ENCODE measurements around the gene YRDC. TPM values are rescaled to one million over a fixed set of nuclear protein-coding genes. Genes with fewer than 3 reads are reported as not detected.

The YRDC gene
- total RNA-seq, result 13.0 and 17.8 TPM in 2 replicates

DNA sequence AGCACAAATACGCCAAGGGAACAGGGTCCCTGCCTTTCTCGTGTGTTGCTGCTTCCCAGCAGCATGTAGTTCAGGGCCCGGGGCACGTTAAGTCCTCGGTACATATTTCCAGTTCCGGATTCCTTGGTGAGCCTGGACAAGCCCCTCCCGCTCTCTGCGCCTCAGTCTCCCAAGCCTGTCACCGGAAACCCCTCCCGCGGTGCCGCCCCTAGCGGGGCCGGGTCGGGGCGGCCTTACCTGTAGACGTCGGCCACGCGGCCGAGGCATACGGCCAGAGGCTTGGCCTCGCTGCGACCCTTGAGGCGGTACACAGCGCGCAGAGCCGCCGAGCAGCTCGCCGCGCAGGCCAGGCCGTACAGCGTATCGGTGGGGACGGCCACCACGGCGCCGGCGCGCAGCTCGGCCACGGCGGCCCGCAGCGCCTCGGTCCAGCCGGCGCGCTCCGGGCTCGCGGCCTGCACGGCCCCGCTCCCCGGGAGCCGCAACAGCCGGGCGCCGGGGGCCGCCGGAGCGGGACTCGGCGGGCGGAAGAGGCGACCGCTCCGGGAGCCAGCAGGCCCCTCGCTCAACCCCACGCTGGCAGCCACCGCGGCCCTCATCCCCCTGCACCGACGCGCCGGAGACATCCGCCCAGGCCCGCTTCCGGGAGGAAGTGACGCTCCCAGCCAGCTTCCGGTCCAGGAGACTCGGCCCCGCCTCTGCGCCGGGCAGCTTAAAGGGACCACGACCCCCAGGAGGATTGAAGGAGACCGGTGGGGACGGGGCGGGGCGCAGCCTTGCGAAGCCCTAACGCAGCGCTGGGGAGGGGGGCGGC lies at the start of gene YRDC, which contains the start of gene C1orf122:
Gene YRDC, minus strand, starts transcription at position 654 of the 814 bp plus-strand sequence. Its CDS starts 28 bp downstream, at position 626.
Gene C1orf122, plus strand, starts transcription at position 236 of the 814 bp plus-strand sequence. CDS start 615 bp downstream, outside the sequence.
- peak; percentile 86 to 96 for DNase-seq (ENCODE audit: low read depth in 2 of 2)

GRCh38 chr1:37854406-37854805 lies 46.4 kb upstream of the YRDC start:
- no peak for DNase-seq (ENCODE audit: low read depth in 2 of 2)

GRCh38 chr1:37853157-37853556 lies 45.1 kb upstream of the YRDC start:
- DNase-seq (ENCODE audit: low read depth in 2 of 2), result no peak

DNA sequence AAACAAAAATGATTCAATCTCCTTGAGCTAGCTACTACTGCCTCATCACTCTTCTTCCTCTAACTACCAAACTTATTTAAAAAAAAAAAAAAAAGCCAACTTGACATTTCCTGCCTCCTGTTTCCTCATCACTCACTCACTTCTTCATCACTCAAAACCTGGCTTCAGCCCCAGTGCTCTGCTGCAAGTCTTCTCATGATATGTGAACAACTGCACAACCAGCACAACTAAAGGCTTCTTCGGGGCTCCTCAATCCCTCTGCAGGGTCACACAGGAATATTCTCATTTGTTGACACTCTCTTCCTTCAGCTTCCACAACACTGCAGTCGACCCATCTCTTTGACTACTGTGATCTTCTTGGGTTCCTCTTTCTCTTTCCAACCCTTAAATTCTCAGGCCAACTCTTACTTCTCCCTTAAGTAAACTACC lies 43.8 kb upstream of the YRDC start:
- DNase-seq (ENCODE audit: low read depth in 2 of 2), result peak in 1 of 2 donors; percentile 37

GRCh38 chr1:37851262-37851661 lies 43.3 kb upstream of the YRDC start:
- DNase-seq (ENCODE audit: low read depth in 2 of 2), result no peak

- peak in 1 of 2 donors; percentile 6 for DNase-seq (ENCODE audit: low read depth in 2 of 2)
Observed at GRCh38 chr1:37850352-37850955, 42.4 kb upstream of the YRDC start.

- no peak for DNase-seq (ENCODE audit: low read depth in 2 of 2)
Observed at GRCh38 chr1:37849480-37849879, 41.5 kb upstream of the YRDC start.

DNA sequence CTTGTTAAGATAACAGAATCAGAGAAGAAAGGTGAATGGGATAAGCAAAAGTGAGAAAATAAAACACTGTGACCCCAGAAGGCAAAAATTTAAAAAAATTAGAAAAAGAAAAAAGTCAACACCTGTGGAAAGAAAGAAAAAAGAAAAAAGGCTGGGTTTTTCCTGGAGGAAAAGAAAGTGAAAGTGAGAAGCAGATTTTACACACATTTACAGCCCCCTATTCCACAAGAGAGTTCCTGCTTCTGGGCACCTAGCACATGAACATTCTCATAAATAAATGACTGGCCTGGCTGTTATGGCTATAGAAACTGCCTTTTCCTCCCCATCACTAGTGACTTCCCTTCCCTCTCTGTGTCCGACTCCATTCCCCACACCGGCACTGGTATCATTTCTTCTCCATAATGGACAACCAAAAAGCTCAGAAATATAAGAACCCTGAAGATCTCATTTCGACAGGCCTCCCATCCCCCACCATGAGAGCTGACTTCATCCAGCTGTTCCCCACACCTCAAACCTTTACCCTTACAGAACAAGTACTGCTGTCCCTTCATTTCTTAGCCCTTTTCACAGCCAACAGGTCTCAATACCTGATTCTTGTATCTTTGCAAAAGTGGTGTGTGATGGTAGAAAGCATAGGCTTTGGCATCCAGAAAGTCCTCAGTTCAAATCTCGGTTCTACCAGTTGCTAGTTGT lies 38.8 kb upstream of the YRDC start:
- no peak for DNase-seq (ENCODE audit: low read depth in 2 of 2)

DNA sequence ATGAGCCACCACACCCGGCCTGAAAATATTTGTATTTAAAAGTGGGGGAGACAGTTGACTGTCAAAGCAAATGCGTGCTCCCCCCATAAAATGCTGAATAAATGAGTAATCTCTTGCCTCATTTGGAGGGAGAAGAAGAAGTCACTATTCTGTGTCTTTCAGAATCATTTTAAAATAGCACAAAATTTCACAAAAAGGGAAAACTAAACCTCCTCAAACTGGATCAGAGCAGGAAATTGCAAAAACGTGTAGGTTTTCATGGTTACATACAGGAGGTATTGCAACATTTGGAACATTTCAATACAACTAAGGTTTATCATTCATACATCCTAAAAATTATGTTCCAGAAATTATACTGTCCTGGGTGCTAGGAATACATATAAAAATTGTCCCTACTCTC lies 37.8 kb upstream of the YRDC start:
- DNase-seq (ENCODE audit: low read depth in 2 of 2), result no peak

DNA sequence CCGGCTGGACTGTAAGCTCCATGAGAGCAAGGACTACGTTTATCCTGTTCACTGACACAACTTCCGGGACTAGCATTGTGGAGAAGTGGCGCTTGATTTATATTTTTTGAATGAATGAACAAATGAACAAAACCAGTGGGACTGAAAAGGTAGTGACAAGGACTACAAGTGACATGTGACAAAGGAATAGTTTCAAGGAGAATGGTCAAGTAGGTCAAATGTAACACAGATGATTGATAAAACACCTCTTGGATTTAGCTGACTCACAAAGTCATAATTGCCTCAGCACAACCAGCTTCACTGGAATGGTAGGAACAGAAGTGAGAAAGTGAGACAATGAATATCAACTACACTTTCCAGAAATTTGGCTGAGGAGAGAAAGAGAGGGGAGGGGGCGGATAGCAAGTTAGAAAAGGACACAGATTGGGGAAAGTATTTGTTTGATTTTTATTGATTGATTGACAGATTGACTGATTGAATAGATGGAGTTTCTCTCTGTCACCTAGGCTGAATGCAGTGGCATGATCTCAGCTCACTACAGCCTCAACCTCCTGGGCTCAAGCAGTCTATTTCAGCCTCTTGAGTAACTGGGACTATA lies 37.1 kb upstream of the YRDC start:
- no peak for DNase-seq (ENCODE audit: low read depth in 2 of 2)

DNA sequence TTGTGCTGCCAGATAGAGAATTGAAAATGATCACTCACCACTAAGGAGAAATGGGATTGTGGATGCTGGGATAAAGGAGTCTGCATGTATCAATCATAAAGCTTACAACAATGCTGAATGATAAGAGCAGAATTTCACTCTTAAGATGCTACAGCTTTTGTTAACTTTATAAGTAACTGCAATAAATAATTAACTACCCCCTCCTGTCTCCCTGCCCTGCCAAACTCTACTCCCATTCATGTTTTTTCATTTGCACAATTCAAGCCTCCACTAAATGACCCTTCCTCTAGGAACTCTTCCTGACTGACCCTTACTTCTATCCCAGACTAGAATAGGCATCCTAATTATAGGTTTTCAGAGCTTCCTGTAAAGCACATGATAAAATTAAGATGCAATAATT lies 36.5 kb upstream of the YRDC start:
- DNase-seq (ENCODE audit: low read depth in 2 of 2), result no peak

DNA sequence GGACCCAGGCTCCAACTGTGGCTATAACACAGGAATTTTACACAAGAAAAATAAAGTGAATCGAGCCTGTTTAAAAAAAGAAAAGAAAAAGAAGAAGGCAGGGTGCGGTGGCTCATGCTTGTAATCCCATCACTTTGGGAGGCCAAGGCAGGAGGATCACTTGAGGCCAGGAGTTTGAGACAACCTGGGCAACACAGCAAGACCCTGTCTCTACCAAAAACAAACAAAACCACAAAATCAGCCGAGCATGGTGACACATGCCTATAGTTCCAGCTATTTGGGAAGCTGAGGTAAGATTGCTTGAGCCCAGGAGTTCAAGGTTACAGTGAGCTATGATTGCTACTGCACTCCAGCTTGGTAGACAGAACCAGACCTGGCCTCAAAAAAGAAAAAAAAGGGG lies 33.6 kb upstream of the YRDC start:
- no peak for DNase-seq (ENCODE audit: low read depth in 2 of 2)

DNA sequence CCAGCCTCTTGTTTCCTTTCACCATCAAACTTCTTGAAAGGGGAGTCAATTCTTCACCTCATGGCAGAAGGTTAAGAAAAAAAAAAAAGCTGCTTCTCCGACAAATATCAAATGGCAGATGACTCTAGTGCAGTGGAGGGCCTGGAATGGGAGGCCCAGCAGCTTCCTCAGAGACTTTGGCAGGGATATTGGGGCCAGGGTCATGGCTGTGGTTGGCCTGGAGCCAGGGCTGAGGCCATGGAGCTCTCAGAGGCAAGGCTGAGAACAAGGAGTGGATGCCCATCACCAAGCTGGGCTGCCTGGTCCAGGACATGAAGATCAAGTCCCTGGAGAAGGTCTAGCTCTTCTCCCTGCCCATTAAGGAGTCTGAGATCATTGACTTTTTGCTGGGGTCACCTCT lies 32.7 kb upstream of the YRDC start:
- no peak for DNase-seq (ENCODE audit: low read depth in 2 of 2)

- DNase-seq (ENCODE audit: low read depth in 2 of 2), result no peak
Observed at GRCh38 chr1:37839676-37840075, 31.7 kb upstream of the YRDC start.

- no peak for DNase-seq (ENCODE audit: low read depth in 2 of 2)
Observed at GRCh38 chr1:37836788-37837187, 28.8 kb upstream of the YRDC start.

DNA sequence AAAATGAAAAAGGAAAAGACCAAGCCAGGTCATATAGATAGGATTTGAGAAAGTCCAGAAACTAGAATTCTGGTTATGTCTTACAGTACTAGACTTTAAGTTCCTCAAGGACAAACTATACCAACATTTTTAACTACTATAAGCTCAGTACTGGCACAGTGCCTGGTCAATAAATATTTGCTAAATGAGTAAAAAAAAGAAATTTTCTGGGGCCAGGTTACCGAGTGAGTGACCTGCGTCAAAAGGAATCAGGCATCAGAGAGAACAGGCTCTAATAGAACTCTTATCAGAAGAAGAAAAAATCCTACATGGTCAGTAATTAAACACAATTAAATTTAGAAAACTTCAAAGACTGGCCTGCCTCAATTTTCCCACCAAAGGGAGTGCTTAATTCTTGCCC lies 23.8 kb upstream of the YRDC start:
- no peak for DNase-seq (ENCODE audit: low read depth in 2 of 2)

DNA sequence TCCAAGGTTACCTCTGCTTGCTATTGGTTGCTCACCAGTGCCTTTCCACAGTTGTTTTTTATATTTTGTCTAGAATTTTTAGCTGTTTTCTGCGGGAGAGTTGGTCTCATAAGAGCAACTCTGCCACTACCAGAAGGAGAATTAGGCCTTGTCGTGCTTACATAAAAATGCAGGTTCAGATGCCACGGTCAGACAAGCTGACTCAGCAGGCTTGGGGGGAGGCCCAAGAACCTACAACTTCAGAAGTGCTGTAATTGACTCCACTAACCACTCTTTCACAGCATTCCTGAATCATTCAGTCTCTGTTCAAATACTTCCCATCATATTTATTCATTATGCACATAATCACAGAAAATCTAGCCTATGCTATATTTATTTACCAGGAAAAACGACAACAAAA lies 23.1 kb upstream of the YRDC start:
- no peak for DNase-seq (ENCODE audit: low read depth in 2 of 2)

- DNase-seq (ENCODE audit: low read depth in 2 of 2), result no peak
Observed at GRCh38 chr1:37828410-37829074, 20.5 kb upstream of the YRDC start.

DNA sequence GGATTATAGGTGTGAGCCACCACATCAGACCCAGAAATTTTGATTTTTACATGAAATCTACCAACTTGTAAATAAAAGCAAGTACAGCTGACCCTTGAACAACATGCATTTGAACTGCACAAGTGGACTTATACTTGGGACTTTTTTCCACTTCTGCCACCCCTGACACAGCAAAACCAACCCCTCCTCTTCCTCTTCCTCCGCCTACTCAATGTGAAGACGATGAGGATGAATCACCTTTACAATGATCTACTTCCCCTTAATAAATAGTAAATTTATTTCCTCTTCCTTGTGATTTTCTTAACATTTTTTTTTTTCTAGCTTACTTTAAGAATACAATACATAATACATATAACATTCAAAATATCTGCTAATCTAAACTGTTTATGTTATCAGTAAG lies 17.5 kb upstream of the YRDC start:
- DNase-seq (ENCODE audit: low read depth in 2 of 2), result no peak

DNA sequence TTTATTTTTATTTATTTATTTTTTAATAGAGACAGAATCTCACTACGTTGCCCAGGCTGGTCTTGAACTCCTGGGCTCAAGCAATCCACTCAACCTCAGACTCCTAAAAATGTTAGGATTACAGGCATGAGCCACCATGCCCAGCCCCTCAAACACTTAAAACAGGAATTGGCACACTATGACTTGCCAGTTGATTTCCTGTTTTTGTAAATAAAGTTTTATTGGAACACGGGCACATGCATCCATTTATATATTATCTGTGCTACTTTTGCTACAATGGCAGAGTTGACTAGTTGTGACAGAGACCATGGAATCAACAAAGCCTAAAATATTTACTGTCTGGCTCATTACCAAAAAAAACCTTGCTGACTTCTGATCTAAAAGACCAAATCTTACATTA lies 16.0 kb upstream of the YRDC start:
- no peak for DNase-seq (ENCODE audit: low read depth in 2 of 2)

Measured in dermis microvascular lymphatic vessel endothelial cell (primary cell).